Measurements from ENCODE around the gene UAP1L1.
A peak's percentile ranks its signal among the peaks of the same experiment; 100 is the strongest.
"Not testable (repeated sequence)": the region's sequence is repeated elsewhere in the genome, so short reads cannot be mapped to it uniquely, and the experiment has no call there.

The UAP1L1 gene

DNA sequence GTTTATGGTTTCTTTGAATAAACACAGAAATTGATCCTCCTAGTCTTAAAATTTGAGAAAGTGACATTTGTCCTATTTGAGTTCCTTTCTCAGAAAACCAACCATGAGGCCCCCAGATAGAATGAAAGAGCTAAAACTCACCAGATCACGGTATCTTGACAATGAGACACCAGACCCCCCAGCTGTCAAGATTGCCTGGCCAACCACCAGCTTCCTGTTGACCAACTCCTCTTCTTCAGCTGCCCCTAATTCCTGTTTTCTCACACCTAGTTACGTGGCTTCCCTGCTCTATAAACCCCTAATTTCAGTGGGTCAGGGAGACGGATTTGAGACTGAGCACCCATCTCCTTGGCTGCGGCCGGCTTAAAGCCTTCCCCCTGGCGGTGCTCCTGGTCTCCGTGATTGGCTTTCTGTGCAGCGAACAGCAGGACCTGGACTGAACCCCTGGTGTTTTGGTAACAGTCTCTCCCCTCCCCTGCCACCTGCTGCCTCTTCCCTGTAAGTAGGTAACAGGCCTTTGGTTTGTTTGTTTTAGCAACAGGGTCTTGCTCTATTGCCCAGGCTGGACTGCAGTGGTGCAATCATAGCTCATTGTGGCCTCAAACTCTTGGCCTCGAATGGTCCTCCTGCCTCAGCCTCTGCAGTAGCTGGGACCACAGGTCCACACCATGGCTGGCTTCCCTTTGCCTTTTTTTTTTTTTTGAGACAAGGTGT is 18.6 kb upstream of the UAP1L1 start:
- no peaks in the 10 kb centered on the region; the same call in 1 of the 2 replicates for H3K27me3 ChIP-seq (replicated peaks; ENCODE audit: control insufficient read depth, insufficient read depth, low read length)
- H3K36me3 ChIP-seq (ENCODE audit: control insufficient read depth, insufficient read depth, low read length), result no peaks in the 10 kb centered on the region
- TF ChIP-seq, protein P1, sequence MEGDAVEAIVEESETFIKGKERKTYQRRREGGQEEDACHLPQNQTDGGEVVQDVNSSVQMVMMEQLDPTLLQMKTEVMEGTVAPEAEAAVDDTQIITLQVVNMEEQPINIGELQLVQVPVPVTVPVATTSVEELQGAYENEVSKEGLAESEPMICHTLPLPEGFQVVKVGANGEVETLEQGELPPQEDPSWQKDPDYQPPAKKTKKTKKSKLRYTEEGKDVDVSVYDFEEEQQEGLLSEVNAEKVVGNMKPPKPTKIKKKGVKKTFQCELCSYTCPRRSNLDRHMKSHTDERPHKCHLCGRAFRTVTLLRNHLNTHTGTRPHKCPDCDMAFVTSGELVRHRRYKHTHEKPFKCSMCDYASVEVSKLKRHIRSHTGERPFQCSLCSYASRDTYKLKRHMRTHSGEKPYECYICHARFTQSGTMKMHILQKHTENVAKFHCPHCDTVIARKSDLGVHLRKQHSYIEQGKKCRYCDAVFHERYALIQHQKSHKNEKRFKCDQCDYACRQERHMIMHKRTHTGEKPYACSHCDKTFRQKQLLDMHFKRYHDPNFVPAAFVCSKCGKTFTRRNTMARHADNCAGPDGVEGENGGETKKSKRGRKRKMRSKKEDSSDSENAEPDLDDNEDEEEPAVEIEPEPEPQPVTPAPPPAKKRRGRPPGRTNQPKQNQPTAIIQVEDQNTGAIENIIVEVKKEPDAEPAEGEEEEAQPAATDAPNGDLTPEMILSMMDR (IDR thresholded peaks at IDR 0.05; ENCODE audit: insufficient read depth, low read length, poor library complexity, severe bottlenecking), result no peak
- no peak overlapping the region for H3K4me3 ChIP-seq (replicated peaks; ENCODE audit: low read depth, low read length)
- DNase-seq (ENCODE audit: extremely low read depth, insufficient read length), result no peak

DNA sequence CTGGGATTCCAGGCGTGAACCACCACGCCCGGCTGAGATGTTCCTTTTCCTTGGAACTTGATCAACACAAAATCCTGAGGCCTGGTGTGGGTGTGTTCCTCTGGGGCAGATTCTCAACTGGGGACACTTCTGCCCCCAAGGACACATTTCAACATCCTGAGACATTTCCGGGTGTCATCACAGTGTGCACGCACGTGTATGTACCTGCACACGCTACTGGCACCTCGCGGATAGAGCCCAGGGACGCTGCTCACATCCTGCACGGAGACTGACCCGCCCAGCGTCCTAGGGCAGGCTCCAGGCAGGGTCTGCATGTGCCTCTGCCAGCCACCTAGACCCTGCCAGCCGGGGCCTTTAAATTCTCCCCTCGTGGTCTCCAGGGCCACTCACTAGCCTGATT is 14.9 kb upstream of the UAP1L1 start:
- Histone ChIP-seq H3K4me3 (replicated peaks; ENCODE audit: low read depth, low read length) (no peak overlapping the region), H3K27me3 (replicated peaks; ENCODE audit: control insufficient read depth, insufficient read depth, low read length) (no peaks in the 10 kb centered on the region), H3K36me3 (ENCODE audit: control insufficient read depth, insufficient read depth, low read length) (no peaks in the 10 kb centered on the region; the same call in none of the 2 replicates)
- TF ChIP-seq, protein P1 (IDR thresholded peaks at IDR 0.05; ENCODE audit: insufficient read depth, low read length, poor library complexity, severe bottlenecking), result no peak
- no peak for DNase-seq (ENCODE audit: extremely low read depth, insufficient read length)

DNA sequence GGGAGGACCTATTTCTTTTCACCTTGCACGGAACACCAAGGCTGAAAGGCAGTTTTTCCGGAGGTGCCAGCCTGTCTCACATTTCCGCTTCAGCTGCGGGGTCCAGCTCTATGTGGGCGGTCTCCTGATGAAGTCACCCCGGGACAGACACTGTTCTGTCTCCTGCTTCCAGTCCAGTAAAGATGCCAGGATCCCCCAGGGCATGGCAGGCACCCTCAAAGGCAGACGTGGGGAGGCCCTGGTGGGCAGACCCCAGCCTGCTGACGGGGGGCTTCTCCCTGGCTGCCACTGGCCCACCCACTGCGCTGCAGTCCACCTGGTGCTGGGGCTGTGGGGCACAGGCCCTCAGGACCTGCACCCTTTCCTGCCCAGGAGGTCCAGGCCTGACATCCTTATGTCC is 14.5 kb upstream of the UAP1L1 start:
- not testable (repeated sequence) for DNase-seq (ENCODE audit: extremely low read depth, insufficient read length); H3K4me3 ChIP-seq (replicated peaks; ENCODE audit: low read depth, low read length); H3K27me3 ChIP-seq (replicated peaks; ENCODE audit: control insufficient read depth, insufficient read depth, low read length); H3K36me3 ChIP-seq (ENCODE audit: control insufficient read depth, insufficient read depth, low read length)

DNA sequence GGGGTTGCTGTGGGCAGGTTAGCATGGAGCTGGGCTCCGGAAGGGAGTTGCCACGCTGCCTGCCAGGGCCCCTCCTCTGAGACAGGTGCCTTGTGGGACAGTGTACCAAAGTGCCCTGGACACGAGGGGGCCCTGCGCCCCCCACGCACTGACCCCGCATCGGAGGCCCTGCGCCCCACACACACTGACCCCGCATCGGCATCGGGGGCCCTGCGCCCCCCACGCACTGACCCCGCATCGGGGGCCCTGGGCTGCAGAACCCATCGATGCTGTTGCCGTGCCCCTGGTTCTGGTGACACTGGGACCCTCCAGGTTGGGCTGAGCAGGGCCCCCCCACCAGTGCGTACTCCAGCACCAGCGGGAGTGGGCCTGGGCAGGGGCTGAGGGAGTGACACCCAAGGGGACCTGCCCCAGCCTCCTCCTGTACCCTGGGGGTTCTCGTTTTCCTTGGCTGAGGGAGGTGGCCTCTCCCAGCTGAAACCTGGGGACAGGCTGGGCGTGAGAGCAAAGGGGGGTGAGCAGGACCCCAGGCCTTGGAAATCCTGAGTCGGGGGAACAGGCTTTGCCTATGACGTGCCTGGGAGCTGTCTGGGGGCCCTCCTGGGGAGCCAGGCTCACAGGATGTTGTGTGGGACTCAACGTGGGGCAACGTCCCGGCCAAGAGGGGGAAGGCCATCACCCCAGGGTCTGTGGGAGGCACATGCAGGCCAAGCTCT is 13.8 kb upstream of the UAP1L1 start:
- H3K27me3 ChIP-seq (replicated peaks; ENCODE audit: control insufficient read depth, insufficient read depth, low read length), result no peaks in the 10 kb centered on the region
- no peak overlapping the region for H3K4me3 ChIP-seq (replicated peaks; ENCODE audit: low read depth, low read length)
- DNase-seq (ENCODE audit: extremely low read depth, insufficient read length), result no peak
- TF ChIP-seq, protein P1 (IDR thresholded peaks at IDR 0.05; ENCODE audit: insufficient read depth, low read length, poor library complexity, severe bottlenecking), result no peak
- H3K36me3 ChIP-seq (ENCODE audit: control insufficient read depth, insufficient read depth, low read length), result no peaks in the 10 kb centered on the region; the same call in none of the 2 replicates

GRCh38 chr9:137064027-137064879 is 13.1 kb upstream of the UAP1L1 start:
- peak; percentile 65 for DNase-seq (ENCODE audit: extremely low read depth, insufficient read length)
- Histone ChIP-seq H3K36me3 (ENCODE audit: control insufficient read depth, insufficient read depth, low read length) (no peaks in the 10 kb centered on the region; the same call in none of the 2 replicates), H3K4me3 (replicated peaks; ENCODE audit: low read depth, low read length) (no peak overlapping the region), H3K27me3 (replicated peaks; ENCODE audit: control insufficient read depth, insufficient read depth, low read length) (no peaks in the 10 kb centered on the region)
- TF ChIP-seq, protein P1 (IDR thresholded peaks at IDR 0.05; ENCODE audit: insufficient read depth, low read length, poor library complexity, severe bottlenecking), result peak; percentile 97

- H3K36me3 ChIP-seq (ENCODE audit: control insufficient read depth, insufficient read depth, low read length), result no peaks in the 10 kb centered on the region; the same call in none of the 2 replicates
- no peak overlapping the region for H3K4me3 ChIP-seq (replicated peaks; ENCODE audit: low read depth, low read length)
- TF ChIP-seq, protein P1 (IDR thresholded peaks at IDR 0.05; ENCODE audit: insufficient read depth, low read length, poor library complexity, severe bottlenecking), result no peak
- DNase-seq (ENCODE audit: extremely low read depth, insufficient read length), result no peak
- no peaks in the 10 kb centered on the region for H3K27me3 ChIP-seq (replicated peaks; ENCODE audit: control insufficient read depth, insufficient read depth, low read length)
Measured at GRCh38 chr9:137064880-137065164, 12.5 kb upstream of the UAP1L1 start.

All from GM06990 (cell line).